ENCODE data around the gene EDEM2. TPM values are rescaled to one million over a fixed set of nuclear protein-coding genes. Genes with fewer than 3 reads are reported as not detected.
"Not testable (repeated sequence)": the region's sequence is repeated elsewhere in the genome, so short reads cannot be mapped to it uniquely, and the experiment has no call there.

Gene EDEM2
- 10 to 100 TPM; 27.1 to 30.0 TPM for total RNA-seq

DNA sequence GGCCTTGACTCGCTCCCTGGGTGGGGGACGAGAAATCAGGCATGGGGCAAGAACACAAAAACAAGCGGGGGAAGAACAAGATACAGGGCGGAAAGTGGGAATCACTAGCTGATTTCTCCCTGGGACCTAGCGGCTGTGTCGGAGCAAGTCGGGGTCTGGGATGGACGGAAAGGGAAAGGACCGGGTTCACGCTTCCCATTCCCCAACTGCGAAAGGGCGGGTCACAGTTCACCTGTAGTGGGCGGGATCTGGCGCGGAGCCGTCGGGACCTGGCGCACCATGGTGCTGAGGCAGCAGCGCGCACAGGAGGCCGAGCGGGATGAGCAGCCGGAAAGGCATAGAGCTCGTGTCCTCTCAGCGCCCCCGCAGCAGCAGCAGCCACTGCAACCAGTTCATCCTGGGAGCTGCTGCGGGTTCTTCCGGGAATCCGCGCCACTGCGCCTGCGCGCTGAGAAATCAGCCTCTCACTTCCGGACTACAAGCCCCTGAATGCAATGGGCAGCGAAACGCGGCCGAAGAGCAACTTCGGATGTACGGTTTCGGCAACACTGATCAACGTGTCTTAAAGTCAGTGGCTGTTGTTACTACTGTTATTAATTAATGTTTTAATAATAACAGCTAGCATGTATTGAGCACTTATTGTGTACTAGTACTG is at the start of gene EDEM2:
TSS of gene EDEM2 (minus strand) at position 417 of the 655 bp plus-strand sequence. CDS start at position 339, 78 bp downstream.
- peaks cover 5% of the 10 kb centered on the region for H3K4me1 ChIP-seq (replicated peaks)
- peak; percentile 54 for TF ChIP-seq POLR2A (IDR thresholded peaks at IDR 0.05)
- TF ChIP-seq, protein P1, sequence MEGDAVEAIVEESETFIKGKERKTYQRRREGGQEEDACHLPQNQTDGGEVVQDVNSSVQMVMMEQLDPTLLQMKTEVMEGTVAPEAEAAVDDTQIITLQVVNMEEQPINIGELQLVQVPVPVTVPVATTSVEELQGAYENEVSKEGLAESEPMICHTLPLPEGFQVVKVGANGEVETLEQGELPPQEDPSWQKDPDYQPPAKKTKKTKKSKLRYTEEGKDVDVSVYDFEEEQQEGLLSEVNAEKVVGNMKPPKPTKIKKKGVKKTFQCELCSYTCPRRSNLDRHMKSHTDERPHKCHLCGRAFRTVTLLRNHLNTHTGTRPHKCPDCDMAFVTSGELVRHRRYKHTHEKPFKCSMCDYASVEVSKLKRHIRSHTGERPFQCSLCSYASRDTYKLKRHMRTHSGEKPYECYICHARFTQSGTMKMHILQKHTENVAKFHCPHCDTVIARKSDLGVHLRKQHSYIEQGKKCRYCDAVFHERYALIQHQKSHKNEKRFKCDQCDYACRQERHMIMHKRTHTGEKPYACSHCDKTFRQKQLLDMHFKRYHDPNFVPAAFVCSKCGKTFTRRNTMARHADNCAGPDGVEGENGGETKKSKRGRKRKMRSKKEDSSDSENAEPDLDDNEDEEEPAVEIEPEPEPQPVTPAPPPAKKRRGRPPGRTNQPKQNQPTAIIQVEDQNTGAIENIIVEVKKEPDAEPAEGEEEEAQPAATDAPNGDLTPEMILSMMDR (IDR thresholded peaks at IDR 0.05): peak in 2 of 4 experiments; percentile 16 to 38
- peak; percentile 96 for TF ChIP-seq POLR2AphosphoS5 (IDR thresholded peaks at IDR 0.05)

DNA sequence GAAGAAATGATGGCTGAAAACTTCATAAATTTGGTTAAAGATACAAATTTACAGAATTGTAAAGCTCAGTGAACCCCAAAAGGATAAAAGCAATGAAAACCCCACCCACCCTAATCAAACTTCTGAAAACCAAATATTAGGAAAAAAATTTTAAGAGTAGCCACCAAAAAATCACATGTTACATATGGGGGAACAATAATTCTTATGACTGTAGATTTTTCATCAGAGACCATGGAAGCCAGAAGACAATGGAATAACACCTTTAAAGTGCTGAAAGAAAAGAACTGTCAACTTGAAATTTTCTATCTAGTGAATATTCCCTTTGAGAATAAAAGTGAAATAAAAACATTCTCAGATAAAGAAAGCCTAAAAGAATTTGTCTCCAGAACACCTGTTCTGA is 49.2 kb upstream of the EDEM2 start:
- H3K9me3 ChIP-seq: no peaks in the 10 kb centered on the region
- H3K36me3 ChIP-seq: no peaks in the 10 kb centered on the region
- intact Hi-C loops (cut with DNase I): no loop called here

More for the DNA sequence above, at the start of gene EDEM2:
- peak within 1 kb of the TSS; percentile 71 to 73 for H3K27ac ChIP-seq
- DNase-seq (ENCODE audit: low spot score): peak; percentile 91
- H3K4me3 ChIP-seq: peak within 1 kb of the TSS; percentile 59 to 76
- H3K36me3 ChIP-seq: no peaks in the 10 kb centered on the region
- intact Hi-C loops (cut with DNase I): loop anchor here (2.0 to 5.0 kb wide), 2 partner anchors 62 to 120 kb away; no protein-coding TSS in a partner anchor
- no peaks in the 10 kb centered on the region for H3K27me3 ChIP-seq (replicated peaks; ENCODE audit: insufficient read depth)
- WGBS: under 1% methylated on average over 42 of the region's 42 CpGs
- H3K9me3 ChIP-seq: no peaks in the 10 kb centered on the region

GRCh38 chr20:35193031-35193791 is 46.1 kb upstream of the EDEM2 start:
- H3K9me3 ChIP-seq; H3K4me1 ChIP-seq (replicated peaks); H3K27me3 ChIP-seq (replicated peaks; ENCODE audit: insufficient read depth); H3K4me3 ChIP-seq; intact Hi-C loops (cut with DNase I); DNase-seq (ENCODE audit: low spot score); H3K36me3 ChIP-seq: not testable (repeated sequence)
- 81% methylated on average over 9 of the region's 9 CpGs for WGBS
- peak overlapping the region in 1 of 2 donors; percentile 63 for H3K27ac ChIP-seq

More for the DNA sequence above, 49.2 kb upstream of the EDEM2 start:
- H3K4me3 ChIP-seq: no peak overlapping the region
- TF ChIP-seq POLR2A (IDR thresholded peaks at IDR 0.05) (no peak), POLR2AphosphoS5 (IDR thresholded peaks at IDR 0.05) (no peak)
- TF ChIP-seq, protein P1 (IDR thresholded peaks at IDR 0.05): no peak
- no peak for DNase-seq (ENCODE audit: low spot score)
- no peaks in the 10 kb centered on the region for H3K4me1 ChIP-seq (replicated peaks)
- H3K27me3 ChIP-seq (replicated peaks; ENCODE audit: insufficient read depth): no peaks in the 10 kb centered on the region
- H3K27ac ChIP-seq: no peak overlapping the region

GRCh38 chr20:35192118-35192872 is 45.2 kb upstream of the EDEM2 start:
- DNase-seq (ENCODE audit: low spot score): peak; percentile 52
- 20% methylated on average over 9 of the region's 9 CpGs for WGBS
- Histone ChIP-seq H3K36me3 (no peaks in the 10 kb centered on the region), H3K27ac (peak overlapping the region; percentile 1 to 63), H3K4me1 (replicated peaks) (no peaks in the 10 kb centered on the region), H3K9me3 (no peaks in the 10 kb centered on the region), H3K4me3 (no peak overlapping the region), H3K27me3 (replicated peaks; ENCODE audit: insufficient read depth) (no peaks in the 10 kb centered on the region)
- intact Hi-C loops (cut with DNase I): no loop called here
- TF ChIP-seq POLR2A (IDR thresholded peaks at IDR 0.05): no peak
- TF ChIP-seq, protein P1 (IDR thresholded peaks at IDR 0.05): no peak
- TF ChIP-seq POLR2AphosphoS5 (IDR thresholded peaks at IDR 0.05): no peak

All from prostate gland (tissue), 2 donors.